Calu3 (cell line): ENCODE results near the gene FXYD6. TPM values are rescaled to one million over a fixed set of nuclear protein-coding genes. Genes with fewer than 3 reads are reported as not detected.

Experiments
- BruUV-seq: library from RNA; stranded (reverse); fragments of 400-500 nt; replicated peaks from 2 replicates; lab custom pipeline; 2021; lab: Mats Ljungman, UMichigan
- CTCF ChIA-PET: fragments of 300-600 bp; sonication (Branson Sonifier 250); formaldehyde crosslinking; loops from one replicate; lab custom pipeline; 2022; ENCODE audit warnings: antibody characterized with exemption; lab: Charles Lee
- DNase-seq: peaks from one replicate; pipeline ENCODE4 v3.0.0; 2022
- H3K27ac Mint-ChIP-seq: one replicate; pipeline ENCODE4 v1.8.0; 2022; ENCODE audit warnings: mixed read lengths; ENCODE audit not compliant: unreplicated experiment
- H3K27me3 Mint-ChIP-seq: one replicate; pipeline ENCODE4 v1.8.0; 2022; ENCODE audit warnings: mixed read lengths; ENCODE audit not compliant: unreplicated experiment
- H3K36me3 Mint-ChIP-seq: one replicate; pipeline ENCODE4 v1.8.0; 2022; ENCODE audit warnings: mild to moderate bottlenecking, moderate library complexity, mixed read lengths; ENCODE audit not compliant: insufficient read depth, unreplicated experiment
- H3K4me1 Mint-ChIP-seq: one replicate; pipeline ENCODE4 v1.8.0; 2022; ENCODE audit warnings: mild to moderate bottlenecking, low read depth, mixed read lengths; ENCODE audit not compliant: unreplicated experiment
- H3K4me3 Mint-ChIP-seq: one replicate; pipeline ENCODE4 v1.8.0; 2022; ENCODE audit warnings: mild to moderate bottlenecking, low read depth, moderate library complexity, mixed read lengths; ENCODE audit not compliant: unreplicated experiment
- H3K9me3 Mint-ChIP-seq: one replicate; pipeline ENCODE4 v1.8.0; 2022; ENCODE audit warnings: low read depth, mixed read lengths; ENCODE audit not compliant: unreplicated experiment
- CTCF ChIP-seq: fragments of 200-600 bp; IDR thresholded peaks from one replicate; pipeline ENCODE4 v1.8.0; 2022; ENCODE audit warnings: antibody characterized with exemption; ENCODE audit not compliant: unreplicated experiment
- intact Hi-C: fragments of 100-400 bp; cut with micrococcal nuclease; formaldehyde crosslinking; loops from one replicate; pipeline ENCODE4 v1.10.0; 2022; ENCODE audit not compliant: unreplicated experiment
- total RNA-seq: library from RNA; stranded (reverse); gene quantifications from 2 replicates; pipeline ENCODE4 v1.2.3, GENCODE V29; 2022

The FXYD6 gene
- total RNA-seq, 1 experiment from 2014 or later, result 0.61 TPM

GRCh38 chr11:117919781-117920221 is 43.3 kb upstream of the FXYD6 start:
- Mint-ChIP-seq H3K27me3 (peaks cover 19% of the 10 kb centered on the region), H3K36me3 (no peaks in the 10 kb centered on the region), H3K27ac (no peak overlapping the region), H3K4me1 (no peaks in the 10 kb centered on the region), H3K9me3 (no peaks in the 10 kb centered on the region), H3K4me3 (no peak overlapping the region)
- no peak for DNase-seq
- no TSS peak for BruUV-seq
- no peak for TF ChIP-seq CTCF
- CTCF ChIA-PET, result no interaction called here
- intact Hi-C loops, result no loop called here

- DNase-seq, result no peak
- CTCF ChIA-PET, result no interaction called here
- BruUV-seq, result no TSS peak
- no peak for TF ChIP-seq CTCF
- H3K4me1 Mint-ChIP-seq, result no peaks in the 10 kb centered on the region
- intact Hi-C loops, result no loop called here
- no peaks in the 10 kb centered on the region for H3K36me3 Mint-ChIP-seq
- peaks cover 23% of the 10 kb centered on the region for H3K27me3 Mint-ChIP-seq
- H3K4me3 Mint-ChIP-seq, result no peak overlapping the region
- no peak overlapping the region for H3K27ac Mint-ChIP-seq
- H3K9me3 Mint-ChIP-seq, result no peaks in the 10 kb centered on the region
These were observed 42.9 kb upstream of the FXYD6 start for GRCh38 chr11:117919341-117919740.

- H3K27ac Mint-ChIP-seq, result no peak overlapping the region
- no peaks in the 10 kb centered on the region for H3K9me3 Mint-ChIP-seq
- no peak overlapping the region for H3K4me3 Mint-ChIP-seq
- CTCF ChIA-PET, result no interaction called here
- no peaks in the 10 kb centered on the region for H3K4me1 Mint-ChIP-seq
- H3K27me3 Mint-ChIP-seq, result peaks cover 30% of the 10 kb centered on the region
- intact Hi-C loops, result no loop called here
- DNase-seq, result no peak
- TF ChIP-seq CTCF, result no peak
- BruUV-seq, result no TSS peak
- no peaks in the 10 kb centered on the region for H3K36me3 Mint-ChIP-seq
These were observed 42.2 kb upstream of the FXYD6 start for GRCh38 chr11:117918366-117919255.

- H3K27ac Mint-ChIP-seq, result no peak overlapping the region
- H3K4me1 Mint-ChIP-seq, result no peaks in the 10 kb centered on the region
- H3K27me3 Mint-ChIP-seq, result peaks cover 39% of the 10 kb centered on the region
- BruUV-seq, result no TSS peak
- TF ChIP-seq CTCF, result no peak
- CTCF ChIA-PET, result no interaction called here
- no peaks in the 10 kb centered on the region for H3K9me3 Mint-ChIP-seq
- DNase-seq, result no peak
- H3K36me3 Mint-ChIP-seq, result no peaks in the 10 kb centered on the region
- intact Hi-C loops, result no loop called here
- no peak overlapping the region for H3K4me3 Mint-ChIP-seq
These were observed 41.2 kb upstream of the FXYD6 start for GRCh38 chr11:117917591-117918151.
